CD4-positive, alpha-beta T cell (primary cell): ENCODE measurements around the gene CADM1. TPM values are rescaled to one million over a fixed set of nuclear protein-coding genes. Genes with fewer than 3 reads are reported as not detected.

Experiments
- ATAC-seq: fragments of 200-7000 bp; cut with Tn5 transposase; one replicate; pipeline ENCODE4 v1.10.0; 2022; ENCODE audit warnings: mild to moderate bottlenecking; ENCODE audit not compliant: poor library complexity
- CTCF ChIA-PET: fragments of 350-600 bp; sonication (Branson Sonifier 250); formaldehyde crosslinking; loops from one replicate; lab custom pipeline; 2021; ENCODE audit warnings: antibody characterized with exemption, inconsistent platforms; lab: Charles Lee
- POLR2A ChIA-PET: fragments of 350-600 bp; sonication (Branson Sonifier 250); formaldehyde crosslinking; loops from one replicate; lab custom pipeline; 2021; ENCODE audit warnings: antibody characterized with exemption, inconsistent platforms; lab: Charles Lee
- DNase-seq, 14 experiments: peaks; one replicate each; pipeline ENCODE4 v3.0.0-alpha.2; 2013 to 2020; ENCODE audit warnings: mixed read lengths in 2 of 14
- H3K27ac ChIP-seq, 2 donors: one replicate each; pipeline versions ENCODE4 v1.5.1 to v1.7.0; 2013; ENCODE audit warnings: low read length in 2 of 2, low read depth in 1 of 2, mild to moderate bottlenecking in 1 of 2
- H3K27me3 ChIP-seq, 2 experiments: 1 replicate in 1 of 2; 2 replicates in 1 of 2; pipeline versions ENCODE4 v1.6.1 to v1.7.0; 2013; ENCODE audit warnings: low read length in 2 of 2, control low read depth in 1 of 2, mild to moderate bottlenecking in 1 of 2, moderate library complexity in 1 of 2; ENCODE audit not compliant: insufficient read depth in 2 of 2, control insufficient read depth in 1 of 2
- H3K36me3 ChIP-seq: one replicate; pipeline ENCODE4 v1.6.1; 2013; ENCODE audit warnings: low read length, control low read depth; ENCODE audit not compliant: insufficient read depth
- H3K4me1 ChIP-seq: one replicate; pipeline ENCODE4 v1.6.1; 2013; ENCODE audit warnings: low read length, control low read depth; ENCODE audit not compliant: insufficient read depth
- H3K4me3 ChIP-seq: one replicate; pipeline ENCODE4 v1.5.1; 2013; ENCODE audit warnings: mild to moderate bottlenecking, low read length, moderate library complexity
- H3K9me3 ChIP-seq, 2 experiments: 1 replicate in 1 of 2; 2 replicates in 1 of 2; pipeline versions ENCODE4 v1.6.1 to v1.7.0; 2013; ENCODE audit warnings: low read length in 2 of 2, mild to moderate bottlenecking in 2 of 2, control low read depth in 1 of 2, moderate library complexity in 1 of 2; ENCODE audit not compliant: control insufficient read depth in 1 of 2, insufficient read depth in 1 of 2
- H3K27ac Mint-ChIP-seq: one replicate; pipeline ENCODE4 v1.8.0; 2020; ENCODE audit warnings: mixed read lengths
- H3K27me3 Mint-ChIP-seq: one replicate; pipeline ENCODE4 v1.8.0; 2021; ENCODE audit warnings: mixed read lengths
- H3K36me3 Mint-ChIP-seq: one replicate; pipeline ENCODE4 v1.8.0; 2021; ENCODE audit warnings: low read depth, mixed read lengths
- H3K4me1 Mint-ChIP-seq: one replicate; pipeline ENCODE4 v1.8.0; 2021; ENCODE audit warnings: low read depth, mixed read lengths
- H3K4me3 Mint-ChIP-seq: one replicate; pipeline ENCODE4 v1.8.0; 2020; ENCODE audit warnings: mild to moderate bottlenecking, mixed read lengths
- H3K9me3 Mint-ChIP-seq: one replicate; pipeline ENCODE4 v1.8.0; 2020; ENCODE audit warnings: mixed read lengths
- CTCF ChIP-seq: fragments of 200-600 bp; IDR thresholded peaks from one replicate; pipeline ENCODE4 v1.8.0; 2022; ENCODE audit warnings: antibody characterized with exemption, mild to moderate bottlenecking
- intact Hi-C, 2 experiments: fragments of 100-400 bp; cut with DNase I in 1 of 2; cut with micrococcal nuclease in 1 of 2; formaldehyde crosslinking; loops; one replicate each; pipeline versions ENCODE4 v1.15.1 to v1.9.0; 2023 to 2025; cut with DNase I, micrococcal nuclease
- total RNA-seq, 174 experiments: library from RNA in 2 of 174; stranded (reverse) in 2 of 174; gene quantifications; one replicate each; pipeline ENCODE4 v1.2.3 and lab custom pipeline; 2021 to 2026

The CADM1 gene
- total RNA-seq, 2 experiments from 2014 or later: 1.1 to 1.4 TPM

- no peak for ATAC-seq
- Histone ChIP-seq H3K27me3 (no peaks in the 10 kb centered on the region), H3K4me3 (no peak overlapping the region), H3K36me3 (no peaks in the 10 kb centered on the region), H3K27ac (no peak overlapping the region), H3K4me1 (no peaks in the 10 kb centered on the region), H3K9me3 (no peaks in the 10 kb centered on the region)
- Mint-ChIP-seq H3K27ac (no peak overlapping the region), H3K4me1 (no peaks in the 10 kb centered on the region), H3K27me3 (no peaks in the 10 kb centered on the region), H3K36me3 (no peaks in the 10 kb centered on the region), H3K4me3 (no peak overlapping the region), H3K9me3 (no peaks in the 10 kb centered on the region)
- ChIA-PET CTCF (no interaction called here), POLR2A (no interaction called here)
- no peak for TF ChIP-seq CTCF
- DNase-seq: no peak
- intact Hi-C loops: no loop called here
These were observed 301.2 kb downstream of the CADM1 start for GRCh38 chr11:115202900-115203552.

- H3K36me3 Mint-ChIP-seq: no peaks in the 10 kb centered on the region
- no peaks in the 10 kb centered on the region for H3K9me3 Mint-ChIP-seq
- no peak for TF ChIP-seq CTCF
- Histone ChIP-seq H3K27ac (no peak overlapping the region), H3K4me3 (no peak overlapping the region), H3K36me3 (no peaks in the 10 kb centered on the region), H3K4me1 (no peaks in the 10 kb centered on the region), H3K27me3 (no peaks in the 10 kb centered on the region), H3K9me3 (no peaks in the 10 kb centered on the region)
- DNase-seq (no peak), ATAC-seq (no peak)
- ChIA-PET CTCF (no interaction called here), POLR2A (no interaction called here)
- no peaks in the 10 kb centered on the region for H3K27me3 Mint-ChIP-seq
- intact Hi-C loops: no loop called here
- H3K27ac Mint-ChIP-seq: no peak overlapping the region
- no peaks in the 10 kb centered on the region for H3K4me1 Mint-ChIP-seq
- no peak overlapping the region for H3K4me3 Mint-ChIP-seq
These were observed 302.1 kb downstream of the CADM1 start for GRCh38 chr11:115202074-115202473.

DNA sequence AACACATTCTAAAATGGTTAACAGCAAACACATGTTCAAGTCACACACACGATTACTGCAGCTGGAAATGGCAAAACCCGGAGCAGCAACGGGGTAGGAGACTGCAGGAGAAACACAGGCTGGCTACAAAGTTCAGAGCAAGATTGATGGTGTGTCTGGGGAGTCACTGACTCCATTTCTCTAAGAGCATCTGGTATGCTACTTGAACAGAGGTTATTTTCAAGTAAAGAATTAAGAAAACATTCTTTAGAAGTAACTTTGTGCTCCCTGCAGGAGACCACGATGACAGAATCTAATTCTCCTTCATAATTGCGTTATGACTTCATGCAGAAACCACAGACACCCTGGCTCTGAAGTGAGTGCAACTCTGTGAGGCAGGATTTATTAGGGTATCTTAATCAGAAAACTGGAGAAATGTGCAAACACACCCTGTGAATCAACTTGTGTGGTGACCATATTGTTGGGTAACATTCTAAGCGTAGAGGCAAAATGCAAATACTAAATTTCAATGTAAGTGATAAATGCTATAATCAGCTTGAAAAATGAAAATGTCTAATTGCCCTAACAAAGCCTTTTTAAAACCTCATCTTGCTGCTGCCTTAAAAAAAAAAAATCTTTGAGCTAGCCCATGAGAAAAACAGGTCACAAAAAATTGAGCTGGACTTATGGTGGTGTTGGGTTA lies 303.0 kb downstream of the CADM1 start:
- CTCF ChIA-PET: no interaction called here

More for the DNA sequence above, 303.0 kb downstream of the CADM1 start:
- Histone ChIP-seq H3K4me3 (no peak overlapping the region), H3K36me3 (no peaks in the 10 kb centered on the region), H3K27me3 (no peaks in the 10 kb centered on the region), H3K27ac (no peak overlapping the region), H3K9me3 (no peaks in the 10 kb centered on the region), H3K4me1 (no peaks in the 10 kb centered on the region)
- Mint-ChIP-seq H3K36me3 (no peaks in the 10 kb centered on the region), H3K27me3 (no peaks in the 10 kb centered on the region), H3K9me3 (no peaks in the 10 kb centered on the region), H3K4me3 (no peak overlapping the region), H3K4me1 (no peaks in the 10 kb centered on the region), H3K27ac (no peak overlapping the region)
- no peak for DNase-seq
- no peak for ATAC-seq
- POLR2A ChIA-PET: no interaction called here
- intact Hi-C loops: no loop called here
- no peak for TF ChIP-seq CTCF
